ENCODE data around the gene EMD.
A peak's percentile ranks its signal among the peaks of the same experiment; 100 is the strongest.

EMD gene

DNA sequence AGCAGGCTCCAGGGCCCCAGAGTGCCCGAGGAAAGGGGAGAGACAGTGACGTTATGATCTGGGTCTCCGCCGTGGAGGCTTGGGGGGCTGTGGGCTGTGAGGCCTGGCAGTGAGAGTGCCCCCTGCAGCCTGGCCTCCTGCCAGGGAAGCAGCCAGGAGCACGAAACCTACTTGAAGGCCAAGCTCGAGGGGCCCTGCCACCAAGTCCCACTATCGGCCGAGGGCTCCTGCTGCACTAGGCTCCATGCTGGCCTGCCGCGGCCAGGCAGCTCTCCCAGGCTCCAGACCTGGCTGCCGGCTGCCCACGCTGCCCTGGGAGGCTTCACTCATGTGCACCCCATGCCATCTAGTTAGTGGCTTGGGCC, 23.3 kb upstream of the EMD start:
- no peak for DNase-seq

GRCh38 chrX:154356596-154356995, 22.5 kb upstream of the EMD start:
- DNase-seq = no peak

GRCh38 chrX:154357205-154357604, 21.9 kb upstream of the EMD start:
- no peak for DNase-seq

- no peak for DNase-seq
Measured at GRCh38 chrX:154358011-154358410, 21.1 kb upstream of the EMD start.

DNA sequence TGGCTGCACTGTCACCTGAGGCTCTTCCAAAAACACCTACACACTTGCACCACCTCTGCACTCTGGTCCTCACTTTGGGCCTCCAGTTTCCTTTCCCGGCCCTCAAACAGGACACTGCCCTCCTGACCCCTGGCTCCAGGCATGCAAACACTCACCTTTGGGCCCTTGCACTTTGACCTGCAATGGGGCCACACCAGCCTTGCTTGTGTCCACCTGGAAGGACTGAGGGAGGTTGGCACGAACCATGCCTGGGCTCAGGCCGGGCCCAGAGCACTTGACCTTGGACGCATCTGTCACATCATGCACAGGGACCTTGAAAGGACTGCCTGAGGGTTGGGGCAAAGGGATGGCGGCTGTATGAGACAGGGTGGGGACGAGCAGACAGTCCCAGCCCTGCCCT, 20.3 kb upstream of the EMD start:
- DNase-seq = no peak

DNA sequence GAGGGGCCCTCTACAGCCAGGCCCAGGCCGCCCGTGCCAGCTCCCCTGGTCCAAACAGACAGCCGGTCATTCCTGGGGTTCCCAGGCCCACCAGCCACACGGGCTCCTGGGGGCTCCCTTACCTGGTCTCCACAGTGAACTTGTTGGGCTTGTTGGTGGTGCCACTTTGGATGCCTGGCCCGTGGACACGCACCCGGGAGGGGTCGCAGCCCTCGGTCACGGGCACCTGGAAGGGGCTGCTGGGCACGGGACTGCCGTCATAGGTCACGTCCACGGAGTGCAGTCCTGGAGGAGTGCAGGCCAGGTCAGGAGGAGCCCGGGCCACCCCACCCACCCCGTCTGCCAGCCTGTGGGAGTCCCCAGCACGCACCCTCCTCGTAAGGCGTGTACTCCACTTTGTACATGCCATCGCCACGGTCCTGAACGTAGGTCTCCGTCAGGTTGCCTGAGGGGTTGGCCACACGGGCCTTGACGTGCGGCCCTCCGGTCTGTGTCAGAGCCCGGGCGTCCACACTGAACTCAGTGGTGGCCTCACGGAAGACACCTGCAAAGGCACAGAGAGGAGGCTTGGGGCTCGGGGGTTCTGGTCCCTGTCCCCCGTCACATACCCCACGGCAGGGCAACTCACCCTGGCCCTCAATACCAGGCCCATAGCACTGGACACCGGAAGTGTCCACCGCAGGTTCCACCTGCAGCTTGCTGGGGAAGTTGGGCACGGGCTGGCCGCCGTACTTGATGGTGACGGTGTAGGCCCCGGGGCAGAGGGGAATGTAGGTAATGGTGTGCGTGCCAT, 19.5 kb upstream of the EMD start:
- no peak for DNase-seq

GRCh38 chrX:154360155-154360713, 18.9 kb upstream of the EMD start:
- no peak for DNase-seq

GRCh38 chrX:154362085-154362742, 16.9 kb upstream of the EMD start:
- no peak for DNase-seq

DNA sequence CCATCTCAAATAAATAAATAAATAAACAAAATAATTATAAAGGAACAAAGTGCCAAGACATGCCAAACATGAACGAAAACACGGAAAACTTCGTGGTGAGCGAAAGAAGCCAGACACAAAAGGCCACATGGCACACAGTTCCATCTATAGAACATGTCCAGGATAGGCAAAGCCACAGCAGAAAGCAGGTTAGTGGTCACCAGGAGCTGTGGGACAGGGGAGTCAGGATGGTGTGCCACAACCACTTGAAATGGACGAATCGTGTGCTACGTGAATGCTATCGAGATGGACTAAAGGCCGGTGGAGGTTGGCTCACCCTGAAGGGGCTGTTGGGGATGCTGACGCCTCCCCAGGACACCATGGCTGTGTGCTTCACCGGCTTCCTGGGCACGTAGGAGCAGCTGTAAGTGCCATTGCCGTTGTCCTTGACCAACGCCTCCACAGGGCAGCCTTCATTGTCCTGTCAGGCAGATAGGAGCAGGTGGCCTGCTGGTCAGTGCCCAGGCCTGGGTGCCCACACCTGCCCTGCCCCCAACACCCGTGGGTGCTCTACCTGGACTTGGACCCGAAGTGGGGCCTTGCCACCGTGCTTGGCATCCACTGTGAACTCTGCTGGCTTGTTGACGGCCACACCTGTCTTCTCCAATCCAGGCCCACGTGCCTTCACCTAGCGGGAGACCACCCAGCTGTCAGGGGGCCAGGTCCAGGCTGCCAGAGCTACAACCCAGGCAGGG, 15.2 kb upstream of the EMD start:
- DNase-seq = no peak

- DNase-seq = no peak
Measured at GRCh38 chrX:154365052-154365600, 14.0 kb upstream of the EMD start.

- no peak for DNase-seq
Measured at GRCh38 chrX:154365997-154366665, 13.0 kb upstream of the EMD start.

GRCh38 chrX:154366666-154367055, 12.4 kb upstream of the EMD start:
- no peak for DNase-seq

DNA sequence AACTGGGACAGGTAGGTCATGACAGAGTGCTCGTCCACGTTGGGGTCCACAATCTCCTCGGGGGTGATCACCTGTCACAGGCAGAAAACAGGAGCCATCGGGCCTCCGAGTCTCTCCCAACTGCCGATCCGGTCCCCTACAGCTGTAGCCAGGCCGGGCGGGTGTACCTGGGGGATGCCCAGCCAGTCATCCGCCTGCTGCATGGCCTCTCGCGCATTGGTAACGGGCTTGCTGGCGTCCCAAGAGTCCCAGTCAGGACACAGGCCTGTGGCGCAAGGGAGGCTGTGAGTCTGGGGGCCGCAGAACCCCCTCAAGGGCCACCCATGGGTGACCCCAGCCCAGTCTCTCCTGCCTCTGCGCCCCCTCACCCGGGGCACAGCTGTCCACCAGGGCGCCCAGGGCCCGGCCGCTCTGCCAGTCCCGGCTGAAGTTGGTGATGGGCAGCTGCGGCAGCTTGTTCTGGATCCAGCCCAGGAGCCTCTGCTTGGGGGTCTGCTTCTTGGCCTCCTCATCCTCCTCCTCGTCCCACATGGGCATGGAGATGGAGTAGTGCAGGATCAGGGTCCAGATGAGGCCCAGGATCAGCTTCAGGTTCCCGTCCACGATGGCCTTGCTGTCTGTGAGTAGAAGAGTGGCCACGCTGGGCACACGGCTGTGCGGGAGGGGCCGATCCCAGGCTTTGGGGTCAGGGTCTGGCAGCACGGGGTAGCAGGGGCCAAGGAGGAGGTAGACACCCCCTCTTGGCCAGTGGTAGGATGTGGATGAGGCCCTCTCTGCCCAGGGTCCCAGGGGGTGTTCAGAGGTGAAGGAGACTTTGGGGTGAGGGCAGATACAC, 11.4 kb upstream of the EMD start:
- DNase-seq = no peak

GRCh38 chrX:154368630-154369448, 10.3 kb upstream of the EMD start:
- peak; percentile 34 for DNase-seq

DNA sequence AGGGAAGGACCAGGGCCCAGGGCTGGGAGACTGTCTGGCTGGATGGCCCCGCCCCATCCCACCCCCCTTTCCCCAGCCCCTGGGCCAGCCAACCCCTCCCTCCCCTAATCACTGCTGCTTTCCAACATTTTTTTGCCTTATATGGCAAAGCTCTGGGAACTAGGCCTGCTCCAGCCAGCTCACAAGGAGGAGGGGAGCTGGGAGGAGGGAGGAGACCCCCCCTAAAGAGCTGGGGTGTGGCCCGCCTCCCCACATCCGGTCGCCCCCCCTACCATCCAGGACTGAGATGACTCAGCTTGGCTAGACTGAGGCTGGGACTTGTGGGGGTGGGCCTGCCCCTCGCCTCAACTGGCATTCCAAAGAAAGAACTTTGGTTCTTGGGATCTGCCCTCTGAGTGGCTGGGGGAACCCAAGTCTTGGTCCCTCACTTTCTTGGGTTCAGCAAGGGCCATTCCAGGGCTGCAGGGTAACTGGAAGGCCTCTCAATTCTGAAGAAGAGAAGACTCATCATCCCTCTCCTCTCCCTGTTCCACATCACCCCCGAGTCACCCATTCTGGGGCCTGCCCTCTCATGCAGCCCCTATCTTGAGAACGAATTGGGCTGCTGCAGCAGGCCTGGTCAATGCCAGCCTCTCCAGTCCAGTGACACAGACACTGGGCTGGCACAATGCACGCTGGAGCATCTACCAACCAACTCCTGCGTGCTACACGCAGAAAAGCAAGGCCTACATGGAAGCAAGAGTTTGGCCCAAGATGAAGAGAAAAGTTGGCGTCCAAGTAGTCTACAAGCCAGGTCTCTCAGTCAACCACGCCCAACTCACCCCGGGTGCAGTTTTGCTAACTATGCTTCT, 9.4 kb upstream of the EMD start:
- DNase-seq = peak; percentile 62

DNA sequence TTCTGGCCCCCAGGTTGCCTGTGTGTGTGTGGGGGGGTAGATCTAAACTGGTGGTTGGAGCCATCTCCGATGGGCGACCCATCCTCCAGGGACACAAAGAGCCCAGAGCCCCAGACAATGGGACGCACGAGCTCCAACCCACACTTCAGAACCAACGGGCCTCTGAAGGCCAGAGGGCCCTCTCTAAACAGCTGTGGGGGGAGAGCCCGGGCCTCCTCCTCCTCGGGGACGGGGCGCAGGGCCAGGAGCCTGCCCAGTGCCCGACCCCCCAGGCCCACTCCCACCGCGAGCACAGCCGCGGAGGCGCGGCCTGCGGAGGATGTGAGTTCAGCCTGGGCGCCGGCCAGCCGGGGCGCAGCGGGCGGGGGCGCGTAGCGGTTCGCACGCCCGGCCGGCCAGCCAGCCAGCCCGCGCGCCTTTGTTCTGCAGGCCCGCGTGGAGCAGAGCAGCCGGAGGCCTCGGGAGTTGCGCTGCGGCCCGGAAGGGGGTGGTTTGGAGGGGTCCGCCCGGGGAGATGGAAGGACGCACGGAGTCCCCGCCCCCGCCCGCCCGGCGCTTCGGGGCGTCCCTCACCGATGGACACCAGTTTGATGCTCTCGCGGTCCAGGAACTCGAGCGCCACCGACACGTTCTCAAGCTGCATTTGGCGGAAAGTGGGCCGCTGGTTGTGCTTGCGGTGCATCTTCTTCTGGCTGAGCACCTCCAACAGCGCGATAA, 8.6 kb upstream of the EMD start:
- no peak for DNase-seq

DNA sequence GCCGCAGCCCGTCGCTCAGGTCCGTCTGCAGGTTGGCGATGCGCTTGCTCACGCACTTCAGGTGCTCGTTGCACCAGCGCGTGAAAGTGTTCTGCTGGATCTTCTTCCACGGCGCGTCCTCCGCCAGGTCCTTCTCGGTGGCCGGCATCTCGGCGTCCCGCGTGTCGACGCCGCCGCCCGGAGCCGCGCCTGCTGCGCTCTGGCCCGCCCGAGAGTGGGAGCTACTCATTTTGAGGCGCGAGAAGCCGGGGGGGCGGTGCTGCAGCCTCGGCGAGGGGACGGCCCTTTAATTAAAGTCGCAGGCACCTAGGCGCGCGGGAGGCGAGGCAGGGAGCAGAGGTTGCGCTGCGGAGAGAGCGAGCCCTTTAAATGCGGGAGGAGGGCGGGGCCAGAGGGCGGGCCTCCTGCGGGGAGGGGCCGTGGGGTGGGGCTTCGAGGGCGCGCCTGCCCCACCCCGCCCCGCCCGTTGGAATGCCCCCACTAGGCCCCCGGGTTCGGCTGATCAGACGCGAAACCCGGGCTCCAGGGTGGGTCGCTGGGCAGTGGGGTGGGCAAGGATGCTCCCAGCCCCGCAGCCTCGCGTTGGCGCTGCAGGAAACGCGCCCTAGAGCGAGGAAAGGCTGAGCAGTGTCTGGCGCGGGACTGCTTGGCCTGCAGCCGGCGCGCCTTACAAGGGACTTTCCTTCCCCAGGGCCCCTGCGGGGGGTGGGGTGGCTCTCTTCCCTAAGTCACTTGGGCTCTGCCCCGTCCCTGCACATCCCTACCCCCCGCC, 7.9 kb upstream of the EMD start:
- DNase-seq = peak; percentile 71

- no peak for DNase-seq
Measured at GRCh38 chrX:154371789-154372300, 7.2 kb upstream of the EMD start.
